ENCODE data around the gene RASGRP4. TPM values are rescaled to one million over a fixed set of nuclear protein-coding genes. Genes with fewer than 3 reads are reported as not detected.
"Not testable (repeated sequence)": the region's sequence is repeated elsewhere in the genome, so short reads cannot be mapped to it uniquely, and the experiment has no call there.

RASGRP4 gene, protein sequence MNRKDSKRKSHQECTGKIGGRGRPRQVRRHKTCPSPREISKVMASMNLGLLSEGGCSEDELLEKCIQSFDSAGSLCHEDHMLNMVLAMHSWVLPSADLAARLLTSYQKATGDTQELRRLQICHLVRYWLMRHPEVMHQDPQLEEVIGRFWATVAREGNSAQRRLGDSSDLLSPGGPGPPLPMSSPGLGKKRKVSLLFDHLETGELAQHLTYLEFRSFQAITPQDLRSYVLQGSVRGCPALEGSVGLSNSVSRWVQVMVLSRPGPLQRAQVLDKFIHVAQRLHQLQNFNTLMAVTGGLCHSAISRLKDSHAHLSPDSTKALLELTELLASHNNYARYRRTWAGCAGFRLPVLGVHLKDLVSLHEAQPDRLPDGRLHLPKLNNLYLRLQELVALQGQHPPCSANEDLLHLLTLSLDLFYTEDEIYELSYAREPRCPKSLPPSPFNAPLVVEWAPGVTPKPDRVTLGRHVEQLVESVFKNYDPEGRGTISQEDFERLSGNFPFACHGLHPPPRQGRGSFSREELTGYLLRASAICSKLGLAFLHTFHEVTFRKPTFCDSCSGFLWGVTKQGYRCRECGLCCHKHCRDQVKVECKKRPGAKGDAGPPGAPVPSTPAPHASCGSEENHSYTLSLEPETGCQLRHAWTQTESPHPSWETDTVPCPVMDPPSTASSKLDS
- total RNA-seq, result under 1 TPM; 0.84 to 0.90 TPM

DNA sequence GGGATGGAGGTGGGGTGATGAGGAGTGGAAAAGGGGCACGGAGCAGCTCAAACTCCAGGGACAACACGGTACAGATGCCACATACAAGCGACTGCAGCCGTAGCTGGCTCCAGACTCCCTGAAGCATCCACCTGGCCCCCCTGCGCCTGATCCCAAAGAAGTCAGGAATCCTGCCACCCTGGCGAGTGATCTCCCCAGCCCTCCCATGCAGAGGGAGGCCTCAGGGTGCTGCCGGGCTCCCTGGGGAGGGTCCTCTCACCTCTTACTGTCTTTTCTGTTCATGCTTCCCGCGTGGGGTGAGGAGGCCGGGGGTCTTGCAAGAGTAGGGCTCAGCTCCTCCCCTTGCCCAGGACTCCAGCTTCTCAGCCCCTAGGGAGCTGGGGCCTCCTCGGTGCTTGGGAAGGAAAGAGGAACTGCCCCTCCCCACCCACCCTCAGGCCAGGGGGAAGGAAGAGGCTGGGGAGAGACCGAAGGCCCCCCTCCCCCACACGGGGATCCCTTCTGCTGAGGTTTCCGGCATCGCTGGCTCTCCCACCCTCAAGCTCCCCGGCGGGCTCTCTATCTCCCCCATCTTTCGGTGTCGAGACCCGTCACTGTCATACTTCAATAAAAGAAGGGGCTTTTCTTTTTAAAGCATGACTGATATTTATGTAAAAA is at the start of gene RASGRP4:
RASGRP4 (minus strand) TSS at position 410 of the 657 bp plus-strand sequence; CDS start at position 282, 128 bp downstream.
- peak within 1 kb of the TSS; percentile 5 for H3K4me3 ChIP-seq
- H3K27ac ChIP-seq, result no peak within 1 kb of the TSS

DNA sequence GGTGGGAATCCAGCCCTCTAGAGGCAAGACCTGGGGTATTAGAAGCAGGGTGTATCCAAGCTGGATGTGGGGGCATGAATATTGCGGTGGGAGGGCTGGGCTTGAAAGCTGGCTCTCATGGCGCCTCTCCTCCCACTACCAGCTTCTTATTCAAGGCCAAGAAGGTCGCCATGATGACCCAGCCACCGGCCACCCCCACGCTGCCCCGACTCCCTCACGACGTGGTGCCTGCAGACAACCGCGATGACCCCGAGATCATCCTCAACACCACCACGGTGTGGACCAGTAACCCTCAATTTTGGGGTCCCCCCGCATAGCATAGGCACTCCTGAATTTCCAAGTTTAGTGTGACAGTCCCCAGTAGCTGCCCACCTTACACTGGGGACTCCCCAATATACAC is 49.2 kb upstream of the RASGRP4 start:
- no peak for DNase-seq
- Histone ChIP-seq H3K9me3 (no peaks in the 10 kb centered on the region), H3K27ac (no peak overlapping the region), H3K36me3 (no peaks in the 10 kb centered on the region), H3K27me3 (no peaks in the 10 kb centered on the region), H3K4me1 (no peaks in the 10 kb centered on the region), H3K9ac (ENCODE audit: low read depth in 2 of 2, low read length in 2 of 2) (no peak overlapping the region), H3K4me3 (no peak overlapping the region)
- TF ChIP-seq, protein P1, sequence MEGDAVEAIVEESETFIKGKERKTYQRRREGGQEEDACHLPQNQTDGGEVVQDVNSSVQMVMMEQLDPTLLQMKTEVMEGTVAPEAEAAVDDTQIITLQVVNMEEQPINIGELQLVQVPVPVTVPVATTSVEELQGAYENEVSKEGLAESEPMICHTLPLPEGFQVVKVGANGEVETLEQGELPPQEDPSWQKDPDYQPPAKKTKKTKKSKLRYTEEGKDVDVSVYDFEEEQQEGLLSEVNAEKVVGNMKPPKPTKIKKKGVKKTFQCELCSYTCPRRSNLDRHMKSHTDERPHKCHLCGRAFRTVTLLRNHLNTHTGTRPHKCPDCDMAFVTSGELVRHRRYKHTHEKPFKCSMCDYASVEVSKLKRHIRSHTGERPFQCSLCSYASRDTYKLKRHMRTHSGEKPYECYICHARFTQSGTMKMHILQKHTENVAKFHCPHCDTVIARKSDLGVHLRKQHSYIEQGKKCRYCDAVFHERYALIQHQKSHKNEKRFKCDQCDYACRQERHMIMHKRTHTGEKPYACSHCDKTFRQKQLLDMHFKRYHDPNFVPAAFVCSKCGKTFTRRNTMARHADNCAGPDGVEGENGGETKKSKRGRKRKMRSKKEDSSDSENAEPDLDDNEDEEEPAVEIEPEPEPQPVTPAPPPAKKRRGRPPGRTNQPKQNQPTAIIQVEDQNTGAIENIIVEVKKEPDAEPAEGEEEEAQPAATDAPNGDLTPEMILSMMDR (IDR thresholded peaks at IDR 0.05), result no peak
- intact Hi-C loops (cut with DNase I), result no loop called here

More for the DNA sequence above, at the start of gene RASGRP4:
- peak within 1 kb of the TSS in 1 of 2 donors; percentile 35 for H3K9ac ChIP-seq (ENCODE audit: low read depth in 2 of 2, low read length in 2 of 2)
- H3K36me3 ChIP-seq, result no peaks in the 10 kb centered on the region
- H3K4me1 ChIP-seq, result no peaks in the 10 kb centered on the region
- no peaks in the 10 kb centered on the region for H3K27me3 ChIP-seq
- no peaks in the 10 kb centered on the region for H3K9me3 ChIP-seq
- TF ChIP-seq, protein P1 (IDR thresholded peaks at IDR 0.05), result no peak
- DNase-seq, result peak; percentile 32
- intact Hi-C loops (cut with DNase I), result no loop called here

DNA sequence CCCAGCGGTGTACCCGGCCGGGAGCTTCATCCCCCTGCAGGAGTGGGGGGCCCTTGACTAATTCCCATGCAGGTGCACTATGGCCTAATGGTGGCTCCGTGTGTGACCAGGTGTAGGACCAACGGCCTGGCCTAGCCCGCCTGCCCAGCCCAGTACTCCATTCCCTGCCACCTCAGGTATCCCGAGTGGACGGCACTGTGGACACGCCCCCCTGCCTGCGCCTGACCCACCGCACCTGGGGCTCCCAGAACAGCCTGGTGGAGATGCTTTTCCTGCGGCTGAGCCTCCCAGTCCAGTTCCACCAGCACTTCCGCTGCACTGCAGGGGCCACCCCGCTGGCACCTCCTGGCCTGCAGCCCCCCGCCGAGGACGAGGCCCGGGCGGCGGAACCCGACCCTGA is 47.2 kb upstream of the RASGRP4 start:
- no peak overlapping the region for H3K4me3 ChIP-seq
- no peak for DNase-seq
- intact Hi-C loops (cut with DNase I), result no loop called here
- no peak overlapping the region for H3K27ac ChIP-seq
- H3K9ac ChIP-seq (ENCODE audit: low read depth in 2 of 2, low read length in 2 of 2), result no peak overlapping the region
- no peaks in the 10 kb centered on the region for H3K27me3 ChIP-seq
- no peaks in the 10 kb centered on the region for H3K36me3 ChIP-seq
- no peaks in the 10 kb centered on the region for H3K4me1 ChIP-seq
- TF ChIP-seq, protein P1 (IDR thresholded peaks at IDR 0.05), result no peak
- no peaks in the 10 kb centered on the region for H3K9me3 ChIP-seq

DNA sequence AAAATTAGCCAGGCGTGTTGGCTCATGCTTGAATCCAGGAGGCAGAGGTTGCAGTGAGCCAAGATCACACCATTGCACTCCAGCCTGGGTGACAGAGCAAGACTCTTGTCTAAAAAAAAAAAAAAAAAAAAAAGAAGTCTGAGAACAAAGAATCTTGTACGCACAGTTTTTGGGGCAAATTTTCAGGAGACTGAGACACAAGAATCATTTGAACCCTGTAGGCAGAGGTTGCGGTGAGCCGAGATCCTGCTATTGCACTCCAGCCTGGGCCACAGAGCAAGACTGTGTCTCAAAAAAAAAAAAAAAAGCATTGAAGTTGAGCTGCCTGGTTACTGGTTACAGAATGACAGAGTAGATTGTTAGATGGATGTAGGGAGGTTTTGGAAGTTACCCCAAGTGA is 46.7 kb upstream of the RASGRP4 start:
- H3K27ac ChIP-seq; intact Hi-C loops (cut with DNase I): not testable (repeated sequence)

DNA sequence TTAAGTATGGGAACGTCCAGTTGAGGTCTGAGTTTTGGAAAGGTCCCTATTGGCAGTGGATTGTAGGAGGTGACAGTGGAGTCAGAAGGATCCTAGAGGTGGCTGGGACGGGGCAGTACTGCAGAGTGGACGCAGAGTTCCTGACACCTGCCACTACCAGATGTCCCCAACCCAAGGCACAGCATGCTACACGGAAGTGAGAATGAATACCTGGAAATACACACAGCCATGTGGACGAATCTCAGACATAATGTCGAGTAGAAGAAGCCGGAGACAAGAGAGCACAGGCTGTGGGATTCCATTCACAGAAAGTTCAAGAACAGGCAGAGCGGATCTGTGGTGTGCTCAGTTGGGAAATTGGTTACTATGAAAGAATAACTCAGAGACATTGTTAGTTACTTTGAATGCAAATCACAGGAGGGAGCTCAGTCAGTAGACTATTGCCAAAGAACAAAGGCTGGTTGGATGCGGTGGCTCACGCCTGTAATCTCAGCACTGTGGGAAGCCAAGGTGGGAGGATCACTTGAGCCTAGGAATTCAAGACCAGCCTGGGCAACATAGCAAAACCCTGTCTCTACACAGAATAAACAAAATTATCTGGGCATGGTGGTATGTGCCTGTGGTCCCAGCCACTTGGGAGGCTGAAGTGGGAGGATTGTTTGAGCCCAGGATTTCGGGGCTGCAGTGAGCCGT is 44.9 kb upstream of the RASGRP4 start:
- TF ChIP-seq, protein P1 (IDR thresholded peaks at IDR 0.05), result no peak
- Histone ChIP-seq H3K36me3 (no peaks in the 10 kb centered on the region), H3K9ac (ENCODE audit: low read depth in 2 of 2, low read length in 2 of 2) (no peak overlapping the region), H3K27me3 (no peaks in the 10 kb centered on the region), H3K9me3 (no peaks in the 10 kb centered on the region), H3K4me1 (no peaks in the 10 kb centered on the region), H3K4me3 (no peak overlapping the region), H3K27ac (no peak overlapping the region)
- intact Hi-C loops (cut with DNase I), result no loop called here
- no peak for DNase-seq

More for the DNA sequence above, 46.7 kb upstream of the RASGRP4 start:
- DNase-seq; H3K9me3 ChIP-seq; H3K27me3 ChIP-seq; H3K36me3 ChIP-seq; H3K4me3 ChIP-seq; H3K4me1 ChIP-seq; H3K9ac ChIP-seq (ENCODE audit: low read depth in 2 of 2, low read length in 2 of 2): not testable (repeated sequence)

Measured in colonic mucosa (tissue), 4 donors.